Tibial artery (tissue), 4 donors: Measurements from ENCODE around the gene BBC3.

ENCODE experiments used
- DNase-seq, 2 donors: peaks; one replicate each; pipeline ENCODE4 v3.0.0-alpha.2; 2019
- H3K27ac ChIP-seq, 2 donors: fragments of 200-600 bp; sonication (generic) in 1 of 2; 1 replicate in 1 of 2; 2 replicates in 1 of 2; pipeline ENCODE4 v1.5.1; 2018 to 2019; ENCODE audit warnings: mild to moderate bottlenecking in 1 of 2
- H3K27me3 ChIP-seq, 2 donors: fragments of 200-600 bp; sonication (generic) in 1 of 2; one replicate each; pipeline versions ENCODE4 v1.5.1 to v1.6.0; 2016 to 2019
- H3K36me3 ChIP-seq, 3 donors: fragments of 200-600 bp; sonication (generic) in 2 of 3; one replicate each; pipeline ENCODE4 v1.5.1; 2016 to 2019; ENCODE audit warnings: mild to moderate bottlenecking in 2 of 3
- H3K4me1 ChIP-seq, 4 donors: fragments of 200-600 bp; sonication (generic) in 2 of 4; 1 replicate in 3 of 4; 2 replicates in 1 of 4; pipeline ENCODE4 v1.5.1; 2016 to 2019
- H3K4me3 ChIP-seq, 2 donors: fragments of 200-600 bp; sonication (generic) in 1 of 2; 1 replicate in 1 of 2; 2 replicates in 1 of 2; pipeline ENCODE4 v1.5.1; 2018 to 2019; ENCODE audit warnings: mild to moderate bottlenecking in 2 of 2
- H3K9me3 ChIP-seq, 3 donors: fragments of 200-600 bp; sonication (generic) in 1 of 3; one replicate each; pipeline ENCODE4 v1.5.1; 2016 to 2019
- CTCF ChIP-seq, 2 experiments: fragments of 200-600 bp in 1 of 2; fragments of 450-650 bp in 1 of 2; IDR thresholded peaks; one replicate each; pipeline ENCODE4 v1.5.1; 2017 to 2019; ENCODE audit warnings: antibody characterized with exemption in 2 of 2, mild to moderate bottlenecking in 1 of 2, moderate library complexity in 1 of 2
- intact Hi-C: fragments of 100-400 bp; cut with DNase I; formaldehyde crosslinking; loops from one replicate; pipeline ENCODE4 v1.15.0; 2023; ENCODE audit warnings: low total_unique reads

Gene BBC3

GRCh38 chr19:47274071-47274890 lies 43.3 kb upstream of the BBC3 start, which contains the start of gene INAFM1:
Gene INAFM1, plus strand, starts transcription at chr19:47274885. Its CDS starts 35 bp downstream, at chr19:47274920.
- Histone ChIP-seq H3K27ac (peak within 1 kb of the TSS; percentile 99), H3K36me3 (peaks cover 12 to 27% (median 23%) of the 10 kb centered on the region in 3 donors), H3K4me1 (peaks cover 0 to 54% (median 42%) of the 10 kb centered on the region in 4 donors), H3K9me3 (no peaks in the 10 kb centered on the region), H3K4me3 (peak within 1 kb of the TSS; percentile 76 to 98), H3K27me3 (no peaks in the 10 kb centered on the region)
- intact Hi-C loops, result no loop called here
- no peak for TF ChIP-seq CTCF (IDR thresholded peaks at IDR 0.05)
- peak; percentile 97 to 98 for DNase-seq

GRCh38 chr19:47273313-47274070 lies 42.5 kb upstream of the BBC3 start:
- Histone ChIP-seq H3K9me3 (no peaks in the 10 kb centered on the region), H3K4me3 (peak overlapping the region; percentile 76 to 98), H3K27ac (peak overlapping the region; percentile 99), H3K27me3 (no peaks in the 10 kb centered on the region), H3K4me1 (peaks cover 0 to 46% (median 36%) of the 10 kb centered on the region in 4 donors), H3K36me3 (peaks cover 12 to 35% (median 24%) of the 10 kb centered on the region in 3 donors)
- peak in 1 of 2 experiments; percentile 11 for TF ChIP-seq CTCF (IDR thresholded peaks at IDR 0.05)
- peak; percentile 95 to 98 for DNase-seq
- intact Hi-C loops, result loop anchor here (2.0 kb wide), 1 partner anchor 15 kb away; no protein-coding TSS in a partner anchor

- TF ChIP-seq CTCF (IDR thresholded peaks at IDR 0.05), result no peak
Observed at GRCh38 chr19:47272448-47273312, 41.7 kb upstream of the BBC3 start.

GRCh38 chr19:47271949-47272348 lies 41.0 kb upstream of the BBC3 start:
- Histone ChIP-seq H3K27me3 (no peaks in the 10 kb centered on the region), H3K9me3 (no peaks in the 10 kb centered on the region), H3K4me1 (peaks cover 0 to 32% (median 25%) of the 10 kb centered on the region in 4 donors), H3K27ac (peak overlapping the region; percentile 41 to 99), H3K4me3 (no peak overlapping the region), H3K36me3 (peaks cover 28 to 51% (median 40%) of the 10 kb centered on the region in 3 donors)
- no peak for DNase-seq
- TF ChIP-seq CTCF (IDR thresholded peaks at IDR 0.05), result no peak
- intact Hi-C loops, result loop anchor here (2.0 kb wide), 1 partner anchor 13 kb away; no protein-coding TSS in a partner anchor

More at GRCh38 chr19:47272448-47273312, 41.7 kb upstream of the BBC3 start:
- intact Hi-C loops, result loop anchor here (2.0 kb wide), 1 partner anchor 14 kb away; no protein-coding TSS in a partner anchor
- DNase-seq, result peak in 1 of 2 donors; percentile 65
- H3K9me3 ChIP-seq, result no peaks in the 10 kb centered on the region
- peaks cover 0 to 39% (median 31%) of the 10 kb centered on the region in 4 donors for H3K4me1 ChIP-seq
- no peaks in the 10 kb centered on the region for H3K27me3 ChIP-seq
- H3K36me3 ChIP-seq, result peaks cover 20 to 43% (median 32%) of the 10 kb centered on the region in 3 donors
- peak overlapping the region; percentile 99 for H3K27ac ChIP-seq
- peak overlapping the region; percentile 76 to 98 for H3K4me3 ChIP-seq

- no peak for TF ChIP-seq CTCF (IDR thresholded peaks at IDR 0.05)
- Histone ChIP-seq H3K4me1 (peaks cover 0 to 20% (median 11%) of the 10 kb centered on the region in 4 donors), H3K4me3 (no peak overlapping the region), H3K27me3 (no peaks in the 10 kb centered on the region), H3K36me3 (peaks cover 41 to 64% (median 52%) of the 10 kb centered on the region in 3 donors), H3K27ac (no peak overlapping the region), H3K9me3 (no peaks in the 10 kb centered on the region)
- intact Hi-C loops, result no loop called here
- DNase-seq, result no peak
Observed at GRCh38 chr19:47270408-47270807, 39.4 kb upstream of the BBC3 start.
